Endothelial cell of umbilical vein (primary cell): ENCODE measurements around the gene PPP1CA. TPM values are rescaled to one million over a fixed set of nuclear protein-coding genes. Genes with fewer than 3 reads are reported as not detected.
A peak's percentile ranks its signal among the peaks of the same experiment; 100 is the strongest.

ENCODE experiments used
- BruUV-seq: library from RNA; stranded (reverse); fragments of 400-500 nt; replicated peaks from 2 replicates; lab custom pipeline; 2021; lab: Mats Ljungman, UMichigan
- CTCF ChIA-PET: fragments of 300-600, 350-600 bp; sonication (Branson Sonifier 250); formaldehyde crosslinking; loops from one replicate; lab custom pipeline; 2021; ENCODE audit warnings: antibody characterized with exemption, inconsistent platforms; lab: Charles Lee
- POLR2A ChIA-PET: fragments of 300-600, 350-600 bp; sonication (Branson Sonifier 250); formaldehyde crosslinking; loops from one replicate; lab custom pipeline; 2021; ENCODE audit warnings: antibody characterized with exemption, inconsistent platforms; lab: Charles Lee
- DNase-seq: peaks from one replicate; pipeline ENCODE4 v3.0.0-alpha.2; 2011; ENCODE audit warnings: low read depth, low spot score
- FAIRE-seq: peaks from 2 replicates; lab custom pipeline; 2011; peaks lifted over from hg19 to GRCh38; lab: Jason Lieb, UNC
- H2AFZ ChIP-seq: 2 replicates; pipeline ENCODE4 v1.6.0; 2012; ENCODE audit warnings: low read depth, low read length, control low read depth, inconsistent platforms
- H3K27ac ChIP-seq: 2 replicates; pipeline ENCODE4 v1.5.1; 2011; ENCODE audit warnings: low read depth, mild to moderate bottlenecking, control low read depth, low read length, moderate library complexity; ENCODE audit not compliant: insufficient read depth
- H3K27me3 ChIP-seq, 2 experiments: 2 replicates each; pipeline versions ENCODE4 v1.6.0 to v1.6.1; 2011; ENCODE audit warnings: low read length in 2 of 2, mixed read lengths in 1 of 2; ENCODE audit not compliant: control insufficient read depth in 2 of 2, insufficient read depth in 2 of 2
- H3K36me3 ChIP-seq, 2 experiments: 2 replicates in 1 of 2; 3 replicates in 1 of 2; pipeline ENCODE4 v1.5.1; 2011; ENCODE audit warnings: low read length in 2 of 2, mild to moderate bottlenecking in 1 of 2, moderate library complexity in 1 of 2; ENCODE audit not compliant: control insufficient read depth in 2 of 2, insufficient read depth in 2 of 2; ENCODE audit errors: extremely low read depth in 1 of 2
- H3K4me1 ChIP-seq: 3 replicates; pipeline ENCODE4 v1.5.1; 2011; ENCODE audit warnings: mild to moderate bottlenecking, low read length; ENCODE audit not compliant: control insufficient read depth, insufficient read depth; ENCODE audit errors: extremely low read depth
- H3K4me2 ChIP-seq: 2 replicates; pipeline ENCODE4 v1.6.1; 2011; ENCODE audit warnings: low read length, control low read depth, mixed read lengths; ENCODE audit not compliant: insufficient read depth
- H3K4me3 ChIP-seq, 3 experiments: fragments of 200-600 bp in 1 of 3; sonication (generic), shearing (Covaris generic) in 1 of 3; replicated peaks in 1 of 3; 2 replicates each; pipeline ENCODE4 v1.5.1; 2011 to 2016; ENCODE audit warnings: control low read depth in 3 of 3, low read length in 3 of 3, mild to moderate bottlenecking in 2 of 3, inconsistent platforms in 1 of 3, low read depth in 1 of 3, moderate library complexity in 1 of 3; ENCODE audit not compliant: insufficient read depth in 1 of 3
- H3K79me2 ChIP-seq: 2 replicates; pipeline ENCODE4 v1.6.0; 2012; ENCODE audit warnings: low read length, inconsistent platforms; ENCODE audit not compliant: control insufficient read depth, insufficient read depth
- H3K9ac ChIP-seq: replicated peaks from 2 replicates; pipeline ENCODE3; 2011; ENCODE audit warnings: low read length, control low read depth; ENCODE audit not compliant: insufficient read depth; ENCODE audit errors: extremely low read depth
- H3K9me1 ChIP-seq: replicated peaks from 3 replicates; pipeline ENCODE4 v1.6.0; 2011; ENCODE audit warnings: mild to moderate bottlenecking, low read length; ENCODE audit not compliant: control insufficient read depth, insufficient read depth; ENCODE audit errors: extremely low read depth
- H3K9me3 ChIP-seq: replicated peaks from 2 replicates; pipeline ENCODE4 v1.5.1; 2012; ENCODE audit warnings: low read length, inconsistent platforms; ENCODE audit not compliant: control insufficient read depth, insufficient read depth
- H4K20me1 ChIP-seq: replicated peaks from 2 replicates; pipeline ENCODE3; 2011; ENCODE audit warnings: mild to moderate bottlenecking, low read length; ENCODE audit not compliant: control insufficient read depth, insufficient read depth; ENCODE audit errors: extremely low read depth
- EZH2 ChIP-seq: IDR thresholded peaks from 2 replicates; pipeline ENCODE4 v1.6.1; 2012; ENCODE audit warnings: borderline replicate concordance, low read depth, mild to moderate bottlenecking, moderate library complexity, low read length, inconsistent platforms; ENCODE audit not compliant: severe bottlenecking
- FOS ChIP-seq: IDR thresholded peaks from 2 replicates; pipeline ENCODE4 v1.6.1; 2011; ENCODE audit warnings: mild to moderate bottlenecking, low read length, moderate library complexity, borderline replicate concordance; ENCODE audit not compliant: insufficient read depth
- GATA2 ChIP-seq: IDR thresholded peaks from 2 replicates; pipeline ENCODE4 v1.7.0; 2011; ENCODE audit warnings: low read depth, mild to moderate bottlenecking, moderate library complexity, mixed read lengths, low read length; ENCODE audit not compliant: insufficient read length, insufficient read depth
- JUN ChIP-seq: IDR thresholded peaks from 2 replicates; pipeline ENCODE4 v1.6.1; 2011; ENCODE audit warnings: borderline replicate concordance, low read depth; ENCODE audit not compliant: insufficient read length, insufficient read depth
- MYC ChIP-seq: IDR thresholded peaks from one replicate; pipeline ENCODE4 v1.6.1; 2011; ENCODE audit warnings: mild to moderate bottlenecking, low read depth, low read length
- POLR2A ChIP-seq: IDR thresholded peaks from 2 replicates; pipeline ENCODE4 v1.6.1; 2012; ENCODE audit warnings: low read depth, mild to moderate bottlenecking, control low read depth, low read length
- POLR2AphosphoS5 ChIP-seq: IDR thresholded peaks from 2 replicates; pipeline ENCODE4 v1.6.1; 2012; ENCODE audit warnings: low read depth, mild to moderate bottlenecking, control low read depth, low read length, moderate library complexity; ENCODE audit not compliant: insufficient read depth
- dilution Hi-C: fragments of 300-500 bp; cut with MboI; formaldehyde crosslinking; loops from one replicate; pipeline ENCODE4 v1.15.0; 2019; ENCODE audit warnings: low sequenced_read_pairs; ENCODE audit not compliant: extremely low pct_ligation_motif_present
- intact Hi-C: fragments of 100-400 bp; cut with micrococcal nuclease; formaldehyde crosslinking; loops from one replicate; pipeline ENCODE4 v1.10.0; 2022
- polyA plus RNA-seq, 4 experiments: library from polyadenylated mRNA; depleted of rRNA in 3 of 4; stranded (reverse) in 3 of 4; unstranded in 1 of 4; fragments of >200 nt; gene quantifications; 2 replicates each; pipeline versions ENCODE4 v1.2.1 to v1.2.3, GENCODE V29; 2011 to 2012; ENCODE audit warnings: missing spikeins in 1 of 4
- total RNA-seq: library from RNA; stranded (reverse); gene quantifications from 2 replicates; pipeline ENCODE4 v1.2.3, GENCODE V29; 2021
- TF ChIP-seq, protein P1 (sequence below): IDR thresholded peaks from 2 replicates; pipeline ENCODE4 v1.6.1; 2011; ENCODE audit not compliant: insufficient read depth, insufficient read length
- TF ChIP-seq, protein P2 (sequence below), 2 donors: IDR thresholded peaks; 1 replicate in 1 of 2; 2 replicates in 1 of 2; pipeline ENCODE4 v1.5.1; 2011; ENCODE audit warnings: low read length in 2 of 2, mild to moderate bottlenecking in 2 of 2, moderate library complexity in 2 of 2, control low read depth in 1 of 2, inconsistent platforms in 1 of 2, low read depth in 1 of 2; ENCODE audit not compliant: insufficient read depth in 1 of 2; ENCODE audit errors: extremely low read depth in 1 of 2

PPP1CA gene
- total and polyA plus RNA-seq, 2 donors (not counting 3 experiments of a cell fraction or from before 2014, with no cell fraction given), result 192 to 419 TPM

DNA sequence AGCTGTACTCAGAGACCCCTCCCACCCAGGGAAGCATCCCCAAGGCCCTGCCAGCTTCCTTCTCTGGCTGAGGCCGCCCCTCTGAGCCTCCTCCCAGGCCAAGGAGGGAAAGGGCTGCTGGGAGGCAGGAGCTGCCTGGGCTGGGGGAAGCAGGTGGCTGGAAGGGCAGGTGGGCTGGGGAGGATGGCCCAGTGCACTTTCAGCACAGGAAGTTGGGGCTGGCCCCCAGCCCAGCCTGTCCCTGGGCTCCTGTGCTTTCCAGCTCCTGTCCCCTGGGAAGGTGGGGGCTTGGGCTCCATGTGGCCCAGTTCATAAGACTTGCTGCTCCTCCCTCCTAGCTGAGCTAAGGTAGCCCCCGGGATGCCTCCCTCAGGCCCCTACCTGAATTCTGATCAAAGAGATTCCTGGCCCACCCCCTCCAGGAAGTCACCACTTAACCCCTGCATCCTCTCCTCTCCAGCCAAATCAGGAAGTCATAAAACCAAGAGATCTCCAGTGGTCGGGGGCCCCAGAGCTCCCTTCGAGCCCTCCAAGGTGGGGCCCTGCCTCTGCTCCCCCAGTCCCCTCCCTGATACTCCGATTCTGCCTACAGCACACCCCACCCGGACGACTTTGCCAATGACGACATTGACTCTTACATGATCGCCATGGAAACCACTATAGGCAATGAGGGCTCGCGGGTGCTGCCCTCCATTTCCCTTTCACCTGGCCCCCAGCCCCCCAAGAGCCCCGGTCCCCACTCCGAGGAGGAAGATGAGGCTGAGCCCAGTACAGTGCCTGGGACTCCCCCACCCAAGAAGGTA, 4.9 kb downstream of the PPP1CA start:
- ChIA-PET POLR2A (no interaction called here), CTCF (interaction anchor here (2.7 kb wide), 1 partner anchor 14 kb away, joined by 9 read pairs; no protein-coding TSS in a partner anchor)
- FAIRE-seq, result peak; percentile 54
- intact Hi-C loops, result no loop called here
- Histone ChIP-seq H2AFZ (no peak overlapping the region), H3K27me3 (no peaks in the 10 kb centered on the region), H3K9me3 (no peaks in the 10 kb centered on the region), H3K27ac (no peak overlapping the region), H3K79me2 (peaks cover 19% of the 10 kb centered on the region), H3K4me2 (no peak overlapping the region), H3K4me1 (peaks cover 20% of the 10 kb centered on the region), H4K20me1 (no peaks in the 10 kb centered on the region), H3K9ac (no peak overlapping the region), H3K9me1 (no peaks in the 10 kb centered on the region), H3K36me3 (peaks cover 6 to 27% of the 10 kb centered on the region in 2 experiments), H3K4me3 (no peak overlapping the region)
- peak; percentile 16 for TF ChIP-seq POLR2A
- TF ChIP-seq POLR2AphosphoS5, result no peak
- no peak for TF ChIP-seq GATA2
- TF ChIP-seq JUN, result no peak
- TF ChIP-seq, protein P1, sequence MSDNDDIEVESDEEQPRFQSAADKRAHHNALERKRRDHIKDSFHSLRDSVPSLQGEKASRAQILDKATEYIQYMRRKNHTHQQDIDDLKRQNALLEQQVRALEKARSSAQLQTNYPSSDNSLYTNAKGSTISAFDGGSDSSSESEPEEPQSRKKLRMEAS, result no peak
- no TSS peak for BruUV-seq
- dilution Hi-C loops, result no loop called here
- DNase-seq, result no peak

DNA sequence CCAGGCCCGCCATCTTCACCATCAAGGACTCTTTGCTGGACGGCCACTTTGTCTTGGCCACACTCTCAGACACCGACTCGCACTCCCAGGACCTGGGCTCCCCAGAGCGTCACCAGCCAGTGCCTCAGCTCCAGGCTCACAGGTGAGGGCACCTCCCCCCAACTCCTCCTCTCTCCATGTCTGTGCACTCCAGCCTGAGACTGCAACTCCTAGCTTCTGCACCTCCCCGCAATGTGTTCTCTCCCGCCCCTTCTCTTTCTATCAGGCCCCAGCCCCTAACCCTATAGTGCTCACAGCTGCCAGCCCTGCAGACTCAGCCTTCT, 5.4 kb downstream of the PPP1CA start:
- BruUV-seq, result no TSS peak
- H3K36me3 ChIP-seq, result peaks cover 6 to 27% of the 10 kb centered on the region in 2 experiments
- DNase-seq (no peak), FAIRE-seq (no peak)
- no peak overlapping the region for H3K27ac ChIP-seq
- intact Hi-C loops (no loop called here), dilution Hi-C loops (no loop called here)
- H3K4me3 ChIP-seq, result no peak overlapping the region
- H3K27me3 ChIP-seq, result no peaks in the 10 kb centered on the region
- H3K79me2 ChIP-seq, result peaks cover 20% of the 10 kb centered on the region
- CTCF ChIA-PET, result interaction anchor here (2.7 kb wide), 1 partner anchor 14 kb away, joined by 9 read pairs; no protein-coding TSS in a partner anchor
- POLR2A ChIA-PET, result no interaction called here
- TF ChIP-seq, protein P1, result no peak
- TF ChIP-seq EZH2 (no peak), POLR2A (no peak), JUN (no peak), POLR2AphosphoS5 (no peak), FOS (no peak), GATA2 (no peak), MYC (no peak)
- TF ChIP-seq, protein P2, sequence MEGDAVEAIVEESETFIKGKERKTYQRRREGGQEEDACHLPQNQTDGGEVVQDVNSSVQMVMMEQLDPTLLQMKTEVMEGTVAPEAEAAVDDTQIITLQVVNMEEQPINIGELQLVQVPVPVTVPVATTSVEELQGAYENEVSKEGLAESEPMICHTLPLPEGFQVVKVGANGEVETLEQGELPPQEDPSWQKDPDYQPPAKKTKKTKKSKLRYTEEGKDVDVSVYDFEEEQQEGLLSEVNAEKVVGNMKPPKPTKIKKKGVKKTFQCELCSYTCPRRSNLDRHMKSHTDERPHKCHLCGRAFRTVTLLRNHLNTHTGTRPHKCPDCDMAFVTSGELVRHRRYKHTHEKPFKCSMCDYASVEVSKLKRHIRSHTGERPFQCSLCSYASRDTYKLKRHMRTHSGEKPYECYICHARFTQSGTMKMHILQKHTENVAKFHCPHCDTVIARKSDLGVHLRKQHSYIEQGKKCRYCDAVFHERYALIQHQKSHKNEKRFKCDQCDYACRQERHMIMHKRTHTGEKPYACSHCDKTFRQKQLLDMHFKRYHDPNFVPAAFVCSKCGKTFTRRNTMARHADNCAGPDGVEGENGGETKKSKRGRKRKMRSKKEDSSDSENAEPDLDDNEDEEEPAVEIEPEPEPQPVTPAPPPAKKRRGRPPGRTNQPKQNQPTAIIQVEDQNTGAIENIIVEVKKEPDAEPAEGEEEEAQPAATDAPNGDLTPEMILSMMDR (IDR thresholded peaks at IDR 0.05; ENCODE audit: extremely low read depth in 1 of 2, insufficient read depth in 1 of 2, low read depth in 1 of 2, low read length in 2 of 2), result no peak
- no peak overlapping the region for H2AFZ ChIP-seq
- H3K9me3 ChIP-seq, result no peaks in the 10 kb centered on the region
- no peaks in the 10 kb centered on the region for H3K9me1 ChIP-seq
- no peak overlapping the region for H3K9ac ChIP-seq
- H3K4me1 ChIP-seq, result peaks cover 23% of the 10 kb centered on the region
- no peaks in the 10 kb centered on the region for H4K20me1 ChIP-seq
- no peak overlapping the region for H3K4me2 ChIP-seq
